Measurements from ENCODE around the gene ANKRD40. TPM values are rescaled to one million over a fixed set of nuclear protein-coding genes. Genes with fewer than 3 reads are reported as not detected.

Gene ANKRD40
- total and polyA plus RNA-seq, 2 donors (not counting 3 experiments of a cell fraction or from before 2014, with no cell fraction given) = 24.5 to 56.0 TPM

DNA sequence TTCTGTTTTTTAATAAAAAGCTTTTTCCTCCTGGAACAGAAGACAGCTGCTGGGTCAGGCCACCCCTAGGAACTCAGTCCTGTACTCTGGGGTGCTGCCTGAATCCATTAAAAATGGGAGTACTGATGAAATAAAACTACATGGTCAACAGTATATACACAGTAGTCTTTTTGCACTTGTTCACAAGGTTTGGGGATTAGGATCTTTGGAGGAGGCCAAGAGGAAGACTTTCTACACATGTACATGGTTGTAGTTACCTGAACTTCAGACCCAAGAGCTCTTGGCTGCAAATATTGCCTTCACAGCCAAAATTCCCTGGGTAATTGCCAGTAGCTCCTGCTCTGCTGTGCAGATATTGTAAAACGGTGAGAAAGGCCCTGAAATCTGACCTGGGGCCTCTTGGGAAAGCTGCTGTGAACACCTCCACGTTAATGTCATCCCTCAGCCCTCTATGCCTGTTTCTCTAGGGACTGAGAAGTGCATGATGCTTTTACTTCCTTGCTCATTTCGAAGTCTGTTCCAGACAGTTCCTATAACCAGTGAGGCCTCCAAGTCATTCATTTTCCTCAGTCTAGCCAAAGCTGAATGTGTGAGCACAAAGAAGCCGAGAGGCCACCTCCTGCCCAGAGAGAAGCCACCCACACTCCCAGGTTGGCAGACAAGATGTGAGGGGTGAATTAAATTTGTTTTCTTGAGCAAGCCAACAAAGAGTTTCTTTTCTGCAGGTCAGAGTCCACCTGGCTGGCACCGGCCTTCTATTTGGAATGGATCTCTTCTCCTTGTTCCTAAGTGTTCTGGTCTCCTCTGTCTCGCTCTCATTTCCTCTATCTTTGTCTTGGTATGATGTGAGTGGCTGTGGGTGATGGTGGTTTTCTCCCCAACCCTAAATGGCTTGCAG is 15.9 kb downstream of the ANKRD40 start:
- Histone ChIP-seq H4K20me1 (replicated peaks; ENCODE audit: control insufficient read depth, extremely low read depth, insufficient read depth, low read length) (no peaks in the 10 kb centered on the region), H3K27ac (ENCODE audit: insufficient read depth, low read depth, low read length) (no peak overlapping the region), H3K79me2 (ENCODE audit: control insufficient read depth, insufficient read depth, low read length) (no peaks in the 10 kb centered on the region), H3K4me2 (ENCODE audit: insufficient read depth, low read length) (no peak overlapping the region), H3K36me3 (ENCODE audit: control insufficient read depth in 2 of 2, extremely low read depth in 1 of 2, insufficient read depth in 2 of 2, low read length in 2 of 2) (peaks cover 16 to 23% of the 10 kb centered on the region in 2 experiments), H3K9me1 (replicated peaks; ENCODE audit: control insufficient read depth, extremely low read depth, insufficient read depth, low read length) (no peaks in the 10 kb centered on the region), H3K4me3 (replicated peaks in 1 of 3; ENCODE audit: insufficient read depth in 1 of 3, low read depth in 1 of 3, low read length in 3 of 3) (no peak overlapping the region), H3K4me1 (ENCODE audit: control insufficient read depth, extremely low read depth, insufficient read depth, low read length) (peaks cover 3% of the 10 kb centered on the region), H2AFZ (ENCODE audit: low read depth, low read length) (no peak overlapping the region), H3K9ac (replicated peaks; ENCODE audit: extremely low read depth, insufficient read depth, low read length) (no peak overlapping the region), H3K9me3 (replicated peaks; ENCODE audit: control insufficient read depth, insufficient read depth, low read length) (no peaks in the 10 kb centered on the region), H3K27me3 (ENCODE audit: control insufficient read depth in 2 of 2, insufficient read depth in 2 of 2, low read length in 2 of 2) (no peaks in the 10 kb centered on the region)
- FAIRE-seq = no peak
- BruUV-seq (replicated peaks) = no TSS peak
- ChIA-PET POLR2A (no interaction called here), CTCF (interaction anchor here (1.0 to 9.9 kb wide), 5 partner anchors 10 to 142 kb away, joined by 3 to 150 read pairs (median 6); partner anchors contain the start of gene SPATA20)
- TF ChIP-seq, protein P1, sequence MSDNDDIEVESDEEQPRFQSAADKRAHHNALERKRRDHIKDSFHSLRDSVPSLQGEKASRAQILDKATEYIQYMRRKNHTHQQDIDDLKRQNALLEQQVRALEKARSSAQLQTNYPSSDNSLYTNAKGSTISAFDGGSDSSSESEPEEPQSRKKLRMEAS (IDR thresholded peaks at IDR 0.05; ENCODE audit: insufficient read depth, insufficient read length) = no peak
- TF ChIP-seq GATA2 (IDR thresholded peaks at IDR 0.05; ENCODE audit: insufficient read depth, insufficient read length, low read depth, low read length) (no peak), POLR2AphosphoS5 (IDR thresholded peaks at IDR 0.05; ENCODE audit: insufficient read depth, low read depth, low read length) (no peak), FOS (IDR thresholded peaks at IDR 0.05; ENCODE audit: borderline replicate concordance, insufficient read depth, low read length) (no peak), POLR2A (IDR thresholded peaks at IDR 0.05; ENCODE audit: low read depth, low read length) (no peak), EZH2 (IDR thresholded peaks at IDR 0.05; ENCODE audit: borderline replicate concordance, low read depth, low read length, severe bottlenecking) (no peak), MYC (IDR thresholded peaks at IDR 0.05; ENCODE audit: low read depth, low read length) (no peak), JUN (IDR thresholded peaks at IDR 0.05; ENCODE audit: borderline replicate concordance, insufficient read depth, insufficient read length, low read depth) (no peak)
- TF ChIP-seq, protein P2, sequence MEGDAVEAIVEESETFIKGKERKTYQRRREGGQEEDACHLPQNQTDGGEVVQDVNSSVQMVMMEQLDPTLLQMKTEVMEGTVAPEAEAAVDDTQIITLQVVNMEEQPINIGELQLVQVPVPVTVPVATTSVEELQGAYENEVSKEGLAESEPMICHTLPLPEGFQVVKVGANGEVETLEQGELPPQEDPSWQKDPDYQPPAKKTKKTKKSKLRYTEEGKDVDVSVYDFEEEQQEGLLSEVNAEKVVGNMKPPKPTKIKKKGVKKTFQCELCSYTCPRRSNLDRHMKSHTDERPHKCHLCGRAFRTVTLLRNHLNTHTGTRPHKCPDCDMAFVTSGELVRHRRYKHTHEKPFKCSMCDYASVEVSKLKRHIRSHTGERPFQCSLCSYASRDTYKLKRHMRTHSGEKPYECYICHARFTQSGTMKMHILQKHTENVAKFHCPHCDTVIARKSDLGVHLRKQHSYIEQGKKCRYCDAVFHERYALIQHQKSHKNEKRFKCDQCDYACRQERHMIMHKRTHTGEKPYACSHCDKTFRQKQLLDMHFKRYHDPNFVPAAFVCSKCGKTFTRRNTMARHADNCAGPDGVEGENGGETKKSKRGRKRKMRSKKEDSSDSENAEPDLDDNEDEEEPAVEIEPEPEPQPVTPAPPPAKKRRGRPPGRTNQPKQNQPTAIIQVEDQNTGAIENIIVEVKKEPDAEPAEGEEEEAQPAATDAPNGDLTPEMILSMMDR (IDR thresholded peaks at IDR 0.05; ENCODE audit: extremely low read depth in 1 of 2, insufficient read depth in 1 of 2, low read depth in 1 of 2, low read length in 2 of 2) = no peak
- DNase-seq (ENCODE audit: low read depth, low spot score) = no peak
- intact Hi-C loops (cut with micrococcal nuclease) (no loop called here), dilution Hi-C loops (cut with MboI; ENCODE audit: extremely low pct_ligation_motif_present, low sequenced_read_pairs) (no loop called here)
